ENCODE measurements around the gene PARK7.
"Not testable (repeated sequence)": the region's sequence is repeated elsewhere in the genome, so short reads cannot be mapped to it uniquely, and the experiment has no call there.

PARK7 gene

GRCh38 chr1:7948960-7949359, 12.6 kb upstream of the PARK7 start:
- no peak for DNase-seq

- DNase-seq = not testable (repeated sequence)
Observed at GRCh38 chr1:7952791-7953190, 8.7 kb upstream of the PARK7 start.

DNA sequence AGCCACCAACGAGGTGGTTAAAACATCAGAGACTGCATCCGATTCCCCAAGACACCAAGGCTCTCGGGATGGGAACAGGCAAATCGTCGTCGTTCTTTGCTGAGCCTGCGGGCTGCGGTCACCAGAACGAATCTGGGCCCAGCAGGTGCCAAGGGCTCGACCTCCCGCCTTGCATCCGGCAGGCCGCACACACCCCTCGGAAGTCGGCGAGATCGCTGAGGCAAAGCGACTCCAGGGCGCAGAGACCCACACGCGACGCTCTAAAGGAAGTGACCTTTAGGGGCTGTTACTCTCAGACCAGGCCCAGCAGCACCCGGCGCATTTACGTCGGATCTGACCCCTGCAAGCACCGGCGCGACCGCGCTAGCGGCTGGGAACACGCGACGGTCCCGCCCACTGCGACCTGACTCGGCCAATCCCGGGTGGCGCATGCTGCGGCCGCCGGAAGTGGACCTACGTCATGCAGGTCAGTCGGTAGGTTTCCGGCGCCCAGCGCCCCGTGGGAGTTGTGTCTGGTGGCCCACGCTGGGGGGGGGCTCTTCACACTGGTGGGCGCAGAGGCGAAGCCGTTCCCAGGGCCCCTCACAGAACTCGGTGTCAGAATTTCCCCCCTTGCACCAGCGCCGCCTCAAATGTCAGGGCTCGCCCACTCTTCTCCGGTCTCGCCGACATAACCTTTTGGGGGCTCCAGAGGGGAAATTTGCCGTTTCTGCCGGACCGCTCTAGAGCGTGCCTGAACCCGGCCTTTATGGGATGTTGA, 7.5 kb upstream of the PARK7 start:
- peak; percentile 95 for DNase-seq

DNA sequence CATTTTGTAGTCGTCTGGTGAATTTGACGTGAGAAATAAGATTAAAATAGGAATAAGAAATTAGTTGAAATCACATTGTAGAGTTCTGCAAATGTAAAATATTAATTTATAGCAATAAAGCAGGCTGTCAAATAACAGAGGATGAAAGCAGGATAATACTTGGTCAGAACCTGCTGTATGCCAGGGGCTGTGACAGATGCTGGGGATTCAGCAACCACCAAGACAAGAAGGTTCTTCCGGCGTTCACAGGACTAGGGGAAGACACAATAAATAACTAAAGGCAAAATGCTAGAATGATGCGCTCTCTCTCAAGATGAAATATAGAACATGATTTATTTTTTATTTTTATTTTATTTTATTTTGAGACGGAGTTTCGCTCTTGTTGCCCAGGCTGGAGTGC, 6.8 kb upstream of the PARK7 start:
- DNase-seq = no peak

- DNase-seq = no peak
Observed at GRCh38 chr1:7956218-7957032, 5.1 kb upstream of the PARK7 start.

DNA sequence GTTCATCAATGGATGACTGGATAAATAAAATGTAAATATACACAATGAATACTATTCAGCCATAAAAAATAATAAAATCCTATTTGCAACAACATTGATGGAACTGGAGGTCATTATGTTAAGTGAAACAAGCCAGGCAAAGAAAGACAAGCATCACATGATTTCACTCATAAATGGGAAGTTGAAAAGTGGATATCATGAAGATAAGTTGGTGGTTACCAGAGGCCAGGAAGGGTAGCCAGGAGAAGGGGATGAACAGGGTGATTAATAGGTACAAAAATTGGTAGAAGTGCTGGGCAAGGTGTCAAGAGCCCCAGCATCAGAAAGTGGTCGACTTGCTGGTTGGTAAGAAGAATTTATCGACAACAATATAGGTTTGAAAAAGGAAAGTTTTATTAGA, 1.3 kb upstream of the PARK7 start:
- no peak for DNase-seq

GRCh38 chr1:7960867-7961215, 670 bp upstream of the PARK7 start:
- DNase-seq = no peak

DNA sequence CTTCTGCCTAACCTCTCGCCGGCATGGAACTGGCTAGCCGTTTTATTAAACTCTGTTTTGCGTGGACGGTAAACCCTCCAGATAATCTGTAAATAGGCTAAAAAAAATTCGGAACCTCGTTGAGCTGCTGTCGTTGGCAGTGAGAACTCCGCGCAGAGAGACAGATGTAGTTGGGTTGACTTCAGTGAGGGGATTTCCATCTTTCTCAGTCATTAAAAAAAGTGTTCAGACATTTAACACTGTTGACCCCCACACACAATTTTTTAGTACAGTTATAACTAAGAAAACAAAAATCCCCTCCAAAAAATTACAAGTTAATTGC, 464 bp downstream of the PARK7 start:
- DNase-seq = no peak

GRCh38 chr1:7962636-7963377, 1.3 kb downstream of the PARK7 start:
- no peak for DNase-seq

- not testable (repeated sequence) for DNase-seq
Observed at GRCh38 chr1:7963378-7963730, 1.8 kb downstream of the PARK7 start.

GRCh38 chr1:7963841-7964240, 2.3 kb downstream of the PARK7 start:
- not testable (repeated sequence) for DNase-seq

DNA sequence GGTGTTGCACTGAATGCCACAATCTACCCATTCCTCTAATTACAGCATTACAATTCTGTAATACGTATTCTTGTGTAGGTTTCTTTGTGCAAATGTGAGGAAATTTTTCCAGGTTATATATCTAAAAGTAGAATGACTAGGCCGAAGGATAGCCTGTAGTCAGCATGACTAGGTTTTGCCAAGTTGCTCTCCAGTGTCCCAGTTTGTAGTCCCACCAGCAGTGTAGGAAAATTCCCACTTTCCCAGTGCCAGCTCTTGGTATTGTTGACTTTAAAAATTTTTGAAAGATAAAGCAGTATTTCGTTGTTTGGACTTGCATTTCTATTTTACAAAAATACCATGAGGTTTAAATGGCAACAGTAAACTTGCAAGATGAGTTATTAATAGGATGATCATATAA, 3.0 kb downstream of the PARK7 start:
- DNase-seq = no peak

DNA sequence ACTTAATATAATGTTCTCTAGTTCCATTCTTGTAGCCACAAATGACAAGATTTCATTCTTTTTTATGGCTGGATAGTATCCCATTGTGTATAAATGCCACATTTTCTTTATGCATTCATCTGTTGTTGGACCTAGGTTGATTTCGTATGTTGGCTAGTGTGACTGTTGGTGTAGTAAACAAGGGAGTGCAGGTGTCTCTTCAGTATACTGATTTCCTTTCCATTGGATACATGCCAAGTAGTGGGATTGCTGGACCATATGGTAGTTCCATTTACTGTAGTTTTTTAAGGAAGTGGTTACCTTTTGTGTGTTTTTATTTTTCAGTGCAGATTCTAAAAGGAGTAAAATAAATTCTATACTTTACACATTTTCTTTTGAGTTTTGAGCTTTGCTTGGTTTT, 5.7 kb downstream of the PARK7 start:
- DNase-seq = no peak

- no peak for DNase-seq
Observed at GRCh38 chr1:7967651-7968050, 6.1 kb downstream of the PARK7 start.

- no peak for DNase-seq
Observed at GRCh38 chr1:7970246-7970645, 8.7 kb downstream of the PARK7 start.

GRCh38 chr1:7971024-7971423, 9.5 kb downstream of the PARK7 start:
- DNase-seq = no peak

- no peak for DNase-seq
Observed at GRCh38 chr1:7972285-7972684, 10.8 kb downstream of the PARK7 start.

- DNase-seq = no peak
Observed at GRCh38 chr1:7973086-7973485, 11.6 kb downstream of the PARK7 start.

GRCh38 chr1:7975212-7975865, 13.8 kb downstream of the PARK7 start:
- DNase-seq = peak; percentile 42

GRCh38 chr1:7980984-7981383, 19.5 kb downstream of the PARK7 start:
- no peak for DNase-seq

DNA sequence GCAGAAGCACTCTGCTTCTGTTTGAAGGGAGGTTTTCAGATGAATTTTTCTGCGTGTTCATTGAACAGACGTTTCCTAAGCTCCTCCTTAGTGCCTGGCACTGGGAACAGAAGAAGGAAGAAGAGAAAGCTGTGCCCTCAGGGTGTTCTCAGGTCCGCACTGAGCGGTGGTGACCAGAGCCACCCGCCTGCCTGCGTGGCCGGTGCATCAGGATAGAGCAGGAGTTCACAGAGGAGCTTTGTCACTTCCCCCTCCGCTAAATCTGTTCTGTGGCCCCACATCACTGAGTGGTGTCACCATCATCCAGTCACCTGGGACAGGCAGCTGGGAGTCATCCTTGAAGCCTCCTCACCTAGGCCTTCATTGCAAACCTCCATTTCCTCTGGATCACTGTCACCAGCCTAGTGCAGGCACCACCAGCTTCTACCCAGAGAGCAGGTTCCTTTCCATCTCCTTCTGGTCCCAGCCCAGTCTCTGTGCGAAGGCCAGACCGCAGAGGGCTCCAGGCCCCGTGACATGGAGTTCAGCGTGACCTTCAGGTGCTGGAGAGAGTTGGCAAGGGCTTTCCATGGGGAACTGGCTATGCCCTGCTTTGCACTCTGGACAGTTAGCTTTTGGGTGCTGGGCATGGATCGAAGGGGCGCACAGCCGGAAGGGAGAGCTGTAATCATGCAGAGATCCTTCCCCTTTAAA, 21.7 kb downstream of the PARK7 start:
- no peak for DNase-seq

GRCh38 chr1:7984811-7985210, 23.3 kb downstream of the PARK7 start:
- no peak for DNase-seq
